Measurements from ENCODE around the gene SLC37A1. TPM values are rescaled to one million over a fixed set of nuclear protein-coding genes. Genes with fewer than 3 reads are reported as not detected.

SLC37A1 gene
- total and polyA plus RNA-seq, 9 of the 15 experiments (the other 6 are each of a cell fraction or from before 2014, with no cell fraction given): 0.06 to 3.4 (median 0.40) TPM

GRCh38 chr21:42522771-42523170, 9.1 kb downstream of the SLC37A1 start:
- WGBS (ENCODE audit: insufficient coverage, low coverage, missing lambda C conversion rate): 9% methylated on average over 8 of the region's 8 CpGs
- Histone ChIP-seq H3K4me2 (ENCODE audit: insufficient read depth, low read length) (no peak overlapping the region), H3K9ac (ENCODE audit: insufficient read depth in 1 of 2, low read depth in 2 of 2, low read length in 2 of 2) (peak overlapping the region in 1 of 2 experiments; percentile 5; a peak in 1 of 4 replicates), H3K27ac (ENCODE audit: extremely low read depth, low read depth, low read length) (no peak overlapping the region), H3K27me3 (ENCODE audit: control insufficient read depth in 2 of 2, insufficient read depth in 2 of 2, low read length in 2 of 2) (peaks cover 65 to 85% of the 10 kb centered on the region in 2 experiments), H3K9me1 (ENCODE audit: control insufficient read depth, insufficient read depth, low read length) (no peaks in the 10 kb centered on the region), H3K36me3 (ENCODE audit: control insufficient read depth, insufficient read depth, low read length) (no peaks in the 10 kb centered on the region), H3K9me3 (replicated peaks; ENCODE audit: control insufficient read depth, insufficient read depth, low read depth, low read length) (no peaks in the 10 kb centered on the region), H3K4me3 (no peak overlapping the region), H2AFZ (ENCODE audit: low read depth, low read length) (no peak overlapping the region), H4K20me1 (replicated peaks; ENCODE audit: control insufficient read depth, insufficient read depth, low read length) (peaks cover 6% of the 10 kb centered on the region; the same call in 1 of the 2 replicates), H3K4me1 (replicated peaks in 1 of 2; ENCODE audit: control insufficient read depth in 2 of 2, insufficient read depth in 2 of 2, low read length in 2 of 2) (peaks cover 0 to 4% of the 10 kb centered on the region in 2 experiments; a peak in 2 of 5 replicates), H3K79me2 (ENCODE audit: control insufficient read depth, insufficient read depth, low read length) (no peaks in the 10 kb centered on the region)
- no TSS peak for BruUV-seq (replicated peaks)
- TF ChIP-seq JUNB (CRISPR knock-in tag; conservative IDR thresholded peaks at IDR 0.05) (no peak), IRF2 (CRISPR knock-in tag; IDR thresholded peaks at IDR 0.05) (no peak), THRAP3 (IDR thresholded peaks at IDR 0.05; ENCODE audit: borderline replicate concordance) (no peak), KLF6 (CRISPR knock-in tag; IDR thresholded peaks at IDR 0.05; ENCODE audit: borderline replicate concordance) (no peak), RBM39 (optimal IDR thresholded peaks at IDR 0.05; ENCODE audit: low read depth, low read length) (no peak), DPF2 (IDR thresholded peaks at IDR 0.05) (no peak), RCOR1 (IDR thresholded peaks at IDR 0.05; ENCODE audit: borderline replicate concordance in 1 of 2, low read depth in 2 of 2, low read length in 2 of 2) (no peak), ZBED1 (IDR thresholded peaks at IDR 0.05) (no peak), BDP1 (IDR thresholded peaks at IDR 0.05; ENCODE audit: insufficient read depth, insufficient read length) (no peak), ILK (tag; IDR thresholded peaks at IDR 0.05; ENCODE audit: borderline replicate concordance, low read depth) (no peak), ZFP36 (IDR thresholded peaks at IDR 0.05; ENCODE audit: low read depth, low read length, partially characterized antibody) (no peak), RB1 (IDR thresholded peaks at IDR 0.05; ENCODE audit: low read depth) (no peak), TARDBP (IDR thresholded peaks at IDR 0.05) (no peak), ZNF561 (CRISPR knock-in tag; conservative IDR thresholded peaks at IDR 0.05) (no peak), PRMT5 (CRISPR knock-in tag; IDR thresholded peaks at IDR 0.05) (no peak), ELF1 (tag; IDR thresholded peaks at IDR 0.05) (no peak)
- intact Hi-C loops (cut with micrococcal nuclease): loop anchor here (10.0 kb wide), 1 partner anchor 52 kb away; no protein-coding TSS in a partner anchor
- in situ Hi-C loops (cut with MboI): no loop called here
- DNase-seq (ENCODE audit: extremely low read depth in 1 of 4, low spot score in 3 of 4): no peak
- POLR2A ChIA-PET: no interaction called here
- no peak for ATAC-seq
- CTCF ChIA-PET (ENCODE audit: low intra/inter-chr PET ratio): no interaction called here
- FAIRE-seq: no peak

Data from K562 (cell line).